ENCODE data around the gene GRHL1. TPM values are rescaled to one million over a fixed set of nuclear protein-coding genes. Genes with fewer than 3 reads are reported as not detected.
"Not testable (repeated sequence)": the region's sequence is repeated elsewhere in the genome, so short reads cannot be mapped to it uniquely, and the experiment has no call there.

The GRHL1 gene
- total RNA-seq, 4 donors from 2014 or later: 1.3 to 6.6 (median 1.5) TPM; not detected in 1

- H3K9me3 ChIP-seq: no peaks in the 10 kb centered on the region
- TF ChIP-seq POLR2A (IDR thresholded peaks at IDR 0.05) (no peak), CTCF (IDR thresholded peaks at IDR 0.05) (no peak)
- H3K4me3 ChIP-seq: no peak overlapping the region
- H3K27ac ChIP-seq: no peak overlapping the region
- H3K4me1 ChIP-seq: no peaks in the 10 kb centered on the region
- DNase-seq: no peak
- H3K36me3 ChIP-seq: peaks cover 0 to 17% (median 0%) of the 10 kb centered on the region in 3 donors
- no peaks in the 10 kb centered on the region for H3K27me3 ChIP-seq
These were observed 40.8 kb upstream of the GRHL1 start for GRCh38 chr2:9910699-9911098.

DNA sequence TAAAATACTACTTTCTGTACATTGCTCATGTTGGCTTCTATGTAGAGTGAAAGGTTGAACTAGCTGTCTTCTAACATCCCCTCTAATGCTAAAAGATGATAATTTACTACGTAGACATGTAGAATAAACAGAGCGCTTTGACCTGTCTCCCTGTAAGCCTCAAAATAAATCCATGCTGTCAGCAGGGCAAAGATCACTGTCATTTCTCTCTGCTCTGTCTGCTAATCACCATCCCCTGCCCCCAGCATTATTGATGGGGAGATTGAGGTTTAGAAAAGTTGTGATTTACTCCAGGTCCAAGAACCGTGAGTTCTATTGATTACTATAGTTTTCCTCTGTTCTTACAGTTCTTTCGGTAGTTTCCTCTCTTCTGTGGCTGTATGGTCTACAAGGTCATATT lies 39.0 kb upstream of the GRHL1 start:
- H3K27me3 ChIP-seq: no peaks in the 10 kb centered on the region
- H3K4me3 ChIP-seq: no peak overlapping the region
- no peaks in the 10 kb centered on the region for H3K9me3 ChIP-seq
- TF ChIP-seq POLR2A (IDR thresholded peaks at IDR 0.05) (no peak), CTCF (IDR thresholded peaks at IDR 0.05) (no peak)
- peaks cover 0 to 17% (median 0%) of the 10 kb centered on the region in 3 donors for H3K36me3 ChIP-seq
- H3K27ac ChIP-seq: no peak overlapping the region
- DNase-seq: no peak
- no peaks in the 10 kb centered on the region for H3K4me1 ChIP-seq

- no peaks in the 10 kb centered on the region for H3K27me3 ChIP-seq
- no peak overlapping the region for H3K27ac ChIP-seq
- no peaks in the 10 kb centered on the region for H3K4me1 ChIP-seq
- no peak overlapping the region for H3K4me3 ChIP-seq
- no peaks in the 10 kb centered on the region for H3K9me3 ChIP-seq
- peaks cover 0 to 17% (median 0%) of the 10 kb centered on the region in 3 donors for H3K36me3 ChIP-seq
- TF ChIP-seq POLR2A (IDR thresholded peaks at IDR 0.05) (no peak), CTCF (IDR thresholded peaks at IDR 0.05) (no peak)
- DNase-seq: peak in 1 of 3 donors; percentile 48
These were observed 37.0 kb upstream of the GRHL1 start for GRCh38 chr2:9914384-9915065.

GRCh38 chr2:9918275-9918674 lies 33.2 kb upstream of the GRHL1 start:
- Histone ChIP-seq H3K27ac (no peak overlapping the region), H3K27me3 (no peaks in the 10 kb centered on the region), H3K4me3 (no peak overlapping the region), H3K9me3 (no peaks in the 10 kb centered on the region), H3K4me1 (no peaks in the 10 kb centered on the region), H3K36me3 (peaks cover 0 to 14% (median 0%) of the 10 kb centered on the region in 3 donors)
- TF ChIP-seq CTCF (IDR thresholded peaks at IDR 0.05) (no peak), POLR2A (IDR thresholded peaks at IDR 0.05) (no peak)
- no peak for DNase-seq

- DNase-seq: no peak
- no peak for TF ChIP-seq CTCF (IDR thresholded peaks at IDR 0.05)
- no peak for TF ChIP-seq POLR2A (IDR thresholded peaks at IDR 0.05)
- H3K4me3 ChIP-seq: no peak overlapping the region
These were observed 32.0 kb upstream of the GRHL1 start for GRCh38 chr2:9919512-9919911.

DNA sequence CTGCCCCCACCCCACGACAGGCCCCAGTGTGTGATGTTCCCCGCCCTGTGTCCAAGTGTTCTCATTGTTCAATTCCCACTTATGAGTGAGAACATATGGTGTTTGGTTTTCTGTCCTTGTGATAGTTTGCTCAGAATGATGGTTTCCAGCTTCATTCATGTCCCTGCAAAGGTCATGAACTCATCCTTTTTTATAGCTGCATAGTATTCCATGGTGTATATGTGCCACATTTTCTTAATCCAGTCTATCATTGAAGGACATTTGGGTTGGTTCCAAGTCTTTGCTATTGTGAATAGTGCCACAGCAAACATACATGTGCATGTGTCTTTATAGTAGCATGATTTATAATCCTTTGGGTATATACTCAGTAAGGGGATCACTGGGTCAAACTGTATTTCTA lies 24.5 kb upstream of the GRHL1 start:
- not testable (repeated sequence) for H3K27me3 ChIP-seq, H3K9me3 ChIP-seq, H3K27ac ChIP-seq, H3K36me3 ChIP-seq, DNase-seq, H3K4me1 ChIP-seq, H3K4me3 ChIP-seq

More at GRCh38 chr2:9919512-9919911, 32.0 kb upstream of the GRHL1 start:
- Histone ChIP-seq H3K9me3 (no peaks in the 10 kb centered on the region), H3K4me1 (no peaks in the 10 kb centered on the region), H3K27ac (no peak overlapping the region), H3K36me3 (peaks cover 0 to 2% (median 0%) of the 10 kb centered on the region in 3 donors), H3K27me3 (no peaks in the 10 kb centered on the region)
